Myocyte (in vitro differentiated cells): ENCODE results near the gene MEFV. TPM values are rescaled to one million over a fixed set of nuclear protein-coding genes. Genes with fewer than 3 reads are reported as not detected.

ENCODE experiments used
- total RNA-seq: library from RNA; depleted of rRNA; stranded (reverse); fragments of >200 nt; gene quantifications from 2 replicates; pipeline ENCODE4 v1.2.3, GENCODE V29; 2014

Gene MEFV
- total RNA-seq, 1 donor from 2014 or later: 0.37 TPM

Other genes with a start within 250 kb of the MEFV start
- gene CLDN9, start 243.7 kb downstream of the MEFV start, total RNA-seq: 0.05 and 0.36 TPM in 2 replicates
- gene CLDN6, start 238.4 kb downstream of the MEFV start, total RNA-seq: 0.52 TPM in 1 of 2 replicates, not detected in the other
- 217 and 325 TPM in 2 replicates for gene TNFRSF12A, start 236.3 kb downstream of the MEFV start, total RNA-seq
- 23.0 and 34.9 TPM in 2 replicates for gene HCFC1R1, start 232.7 kb downstream of the MEFV start, total RNA-seq
- gene THOC6, start 232.6 kb downstream of the MEFV start, total RNA-seq: 19.8 and 23.7 TPM in 2 replicates
- gene BICDL2, start 219.7 kb downstream of the MEFV start, total RNA-seq: not detected in 2 replicates
- 0.05 TPM in 2 replicates for gene MMP25, start 210.1 kb downstream of the MEFV start, total RNA-seq
- 646 and 732 TPM in 2 replicates for gene IL32, start 191.0 kb downstream of the MEFV start, total RNA-seq
- gene ZSCAN10, start 157.3 kb downstream of the MEFV start, total RNA-seq: not detected in 2 replicates
- 29.2 and 33.3 TPM in 2 replicates for gene ZNF205, start 144.0 kb downstream of the MEFV start, total RNA-seq
- gene ZNF213, start 121.6 kb downstream of the MEFV start, total RNA-seq: 4.3 and 5.0 TPM in 2 replicates
- gene OR1F1, start 68.4 kb downstream of the MEFV start, total RNA-seq: not detected in 2 replicates
- gene ZNF200, start 21.5 kb downstream of the MEFV start, total RNA-seq: 8.6 and 9.2 TPM in 2 replicates
- gene ZNF263, start 26.9 kb upstream of the MEFV start, total RNA-seq: 36.2 and 48.2 TPM in 2 replicates
- 4.5 and 8.4 TPM in 2 replicates for gene TIGD7, start 48.8 kb upstream of the MEFV start, total RNA-seq
- 19.5 and 22.3 TPM in 2 replicates for gene ZNF75A, start 48.9 kb upstream of the MEFV start, total RNA-seq
- gene OR2C1, start 99.3 kb upstream of the MEFV start, total RNA-seq: 0.88 TPM in 1 of 2 replicates, not detected in the other
- 13.4 and 20.4 TPM in 2 replicates for gene ZSCAN32, start 144.4 kb upstream of the MEFV start, total RNA-seq
- 20.7 and 22.7 TPM in 2 replicates for gene ZNF174, start 144.6 kb upstream of the MEFV start, total RNA-seq
- 2.2 and 2.9 TPM in 2 replicates for gene ZNF597, start 186.9 kb upstream of the MEFV start, total RNA-seq
- 16.0 and 22.2 TPM in 2 replicates for gene NAA60, start 187.0 kb upstream of the MEFV start, total RNA-seq
- not detected in 2 replicates for gene C16orf90, start 238.9 kb upstream of the MEFV start, total RNA-seq
- gene CLUAP1, start 244.4 kb upstream of the MEFV start, total RNA-seq: 26.6 and 29.3 TPM in 2 replicates